ENCODE measurements around the gene NEK11.

Gene NEK11, protein sequence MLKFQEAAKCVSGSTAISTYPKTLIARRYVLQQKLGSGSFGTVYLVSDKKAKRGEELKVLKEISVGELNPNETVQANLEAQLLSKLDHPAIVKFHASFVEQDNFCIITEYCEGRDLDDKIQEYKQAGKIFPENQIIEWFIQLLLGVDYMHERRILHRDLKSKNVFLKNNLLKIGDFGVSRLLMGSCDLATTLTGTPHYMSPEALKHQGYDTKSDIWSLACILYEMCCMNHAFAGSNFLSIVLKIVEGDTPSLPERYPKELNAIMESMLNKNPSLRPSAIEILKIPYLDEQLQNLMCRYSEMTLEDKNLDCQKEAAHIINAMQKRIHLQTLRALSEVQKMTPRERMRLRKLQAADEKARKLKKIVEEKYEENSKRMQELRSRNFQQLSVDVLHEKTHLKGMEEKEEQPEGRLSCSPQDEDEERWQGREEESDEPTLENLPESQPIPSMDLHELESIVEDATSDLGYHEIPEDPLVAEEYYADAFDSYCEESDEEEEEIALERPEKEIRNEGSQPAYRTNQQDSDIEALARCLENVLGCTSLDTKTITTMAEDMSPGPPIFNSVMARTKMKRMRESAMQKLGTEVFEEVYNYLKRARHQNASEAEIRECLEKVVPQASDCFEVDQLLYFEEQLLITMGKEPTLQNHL
- total RNA-seq: 1.0 to 5.1 (median 2.0) reads per million in 17 experiments

DNA sequence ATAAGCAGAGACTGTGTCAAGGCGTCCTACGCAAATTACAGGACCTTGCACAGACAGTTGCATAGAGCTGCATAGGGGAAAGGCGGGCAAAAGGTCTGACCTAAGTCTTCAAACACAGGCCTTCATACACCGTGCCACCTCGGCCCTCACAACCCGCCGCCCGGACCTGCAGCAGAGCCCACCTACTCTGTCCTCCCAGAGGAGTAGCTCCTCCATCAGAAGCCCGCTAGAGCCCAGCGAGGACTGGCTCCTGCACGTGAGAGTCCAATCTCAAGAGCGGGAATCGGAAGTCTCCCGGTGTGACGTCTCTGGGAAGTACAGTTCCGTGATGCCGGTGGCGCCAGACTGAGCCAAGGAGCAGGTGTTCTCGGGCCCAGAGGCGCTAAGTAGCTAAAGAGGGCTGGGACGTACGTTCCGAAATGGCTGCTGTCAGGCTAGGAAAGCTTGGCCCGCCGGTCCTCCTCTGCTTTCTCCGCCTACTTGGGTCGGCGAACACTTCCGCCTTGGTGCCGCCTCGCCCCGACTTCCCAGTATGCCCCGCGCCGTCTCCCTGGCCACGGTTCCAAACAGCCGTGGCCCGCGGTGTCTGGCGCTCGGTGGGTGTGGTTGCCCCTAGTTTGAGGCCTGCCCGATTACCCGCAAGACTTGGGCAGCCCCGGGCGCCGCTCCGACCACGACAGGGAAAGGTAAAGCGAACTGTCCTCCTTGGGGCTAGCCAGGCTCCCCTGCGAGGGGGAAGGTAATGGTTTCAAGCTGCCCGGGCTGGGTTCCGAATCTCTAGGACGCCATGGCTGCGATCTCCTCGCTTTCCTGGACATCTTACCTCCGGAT, at the start of gene NEK11, which contains the start of gene ASTE1:
Gene NEK11 (plus strand): TSS at position 557 of the 831 bp plus-strand sequence. CDS start 2,832 bp downstream, outside the sequence.
Gene ASTE1 (minus strand): TSS at position 505 of the 831 bp plus-strand sequence. CDS start 1,519 bp downstream, outside the sequence.
- DNase-seq: peak; percentile 92 to 95 (median 94)

DNA sequence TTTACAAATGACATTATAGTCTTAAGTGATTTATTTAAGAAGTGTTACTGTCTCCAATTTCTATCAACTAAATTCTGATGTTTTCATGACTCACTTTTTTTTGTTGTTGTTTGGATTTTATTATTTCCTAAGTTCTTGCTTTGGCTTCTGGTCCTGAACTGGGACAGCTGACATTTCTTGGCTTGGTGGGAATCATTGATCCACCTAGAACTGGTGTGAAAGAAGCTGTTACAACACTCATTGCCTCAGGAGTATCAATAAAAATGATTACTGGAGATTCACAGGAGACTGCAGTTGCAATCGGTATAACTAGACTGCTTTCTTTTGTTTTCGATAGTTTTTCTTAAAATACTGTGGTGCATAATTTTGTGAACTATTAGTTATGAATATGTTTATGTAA, 47.6 kb upstream of the NEK11 start:
- no peak for DNase-seq

DNA sequence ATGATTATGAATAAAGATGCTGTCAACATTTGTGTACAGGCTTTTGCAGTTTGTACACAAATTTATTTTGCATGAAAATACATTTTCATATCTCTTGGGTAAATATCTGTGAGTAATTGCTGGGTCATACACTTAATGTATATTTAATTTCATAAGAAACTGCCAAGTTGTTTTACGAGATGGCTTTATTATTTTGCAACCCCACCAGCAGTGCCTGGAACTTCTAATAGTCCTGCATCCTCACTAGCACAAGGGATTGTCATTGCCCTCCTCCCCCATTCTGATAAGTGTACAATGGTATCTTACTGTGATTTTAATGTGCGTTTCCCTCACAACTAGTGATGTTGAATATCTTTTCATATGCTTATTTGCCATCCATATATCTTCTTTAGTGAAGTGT, 45.2 kb upstream of the NEK11 start:
- no peak for DNase-seq

DNA sequence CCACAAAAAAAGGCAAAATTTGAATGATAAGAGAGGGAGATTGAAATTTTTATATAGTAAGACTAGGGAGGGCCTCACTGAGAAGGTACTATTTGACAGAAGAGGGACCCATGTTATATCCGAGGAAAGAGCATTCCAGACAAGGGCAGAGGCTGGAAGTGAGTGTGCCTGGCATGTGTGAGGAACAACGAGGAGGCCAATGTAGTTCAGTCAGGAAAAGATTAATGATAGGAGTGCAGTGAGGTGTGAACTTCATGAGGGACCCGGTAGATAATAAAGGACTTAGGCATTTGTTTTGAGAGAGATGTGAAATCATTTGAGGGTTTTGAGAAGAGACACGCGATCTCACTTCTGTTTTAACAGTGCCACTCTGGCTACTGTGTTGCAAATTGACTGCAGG, 36.4 kb upstream of the NEK11 start:
- DNase-seq: peak in 2 of 4 experiments; percentile 6 to 29

DNA sequence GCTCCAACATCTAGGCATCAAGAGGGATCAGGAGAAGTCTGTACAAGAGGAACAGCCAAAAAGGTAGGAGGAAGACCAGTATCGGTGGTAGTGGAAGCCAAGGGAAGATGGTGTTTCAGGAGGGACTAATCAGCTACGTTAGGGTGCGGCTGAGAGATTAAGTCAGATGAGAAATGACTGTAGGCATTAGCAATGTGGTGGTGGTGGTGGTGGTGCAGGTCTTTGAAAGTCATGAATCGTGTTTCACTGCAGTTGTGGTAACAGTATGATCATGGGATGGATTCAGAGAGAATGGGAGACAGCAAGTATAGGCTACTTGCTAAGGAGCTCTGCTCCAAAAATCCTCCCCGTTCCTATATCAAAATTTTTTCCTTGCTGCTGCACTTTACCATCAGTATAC, 35.6 kb upstream of the NEK11 start:
- DNase-seq: no peak

DNA sequence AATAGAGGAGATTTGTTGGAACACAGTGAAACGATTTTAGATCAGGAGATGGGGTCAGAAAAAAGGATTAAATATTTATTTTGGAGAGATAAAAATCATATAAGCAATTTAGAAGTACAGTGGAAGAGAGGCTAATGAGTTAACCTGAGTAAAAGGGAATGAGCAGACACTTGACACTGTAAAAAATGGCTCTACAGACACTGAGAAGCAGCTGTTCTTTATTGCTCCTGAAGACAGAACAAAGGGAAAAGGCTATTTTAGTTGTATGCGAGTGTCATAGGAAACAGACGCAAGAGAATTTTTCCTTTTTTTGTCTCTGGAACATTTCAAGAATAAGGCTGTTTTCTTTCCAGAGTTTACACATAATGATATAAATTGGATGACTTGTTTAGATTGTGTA, 34.3 kb upstream of the NEK11 start:
- DNase-seq: no peak

DNA sequence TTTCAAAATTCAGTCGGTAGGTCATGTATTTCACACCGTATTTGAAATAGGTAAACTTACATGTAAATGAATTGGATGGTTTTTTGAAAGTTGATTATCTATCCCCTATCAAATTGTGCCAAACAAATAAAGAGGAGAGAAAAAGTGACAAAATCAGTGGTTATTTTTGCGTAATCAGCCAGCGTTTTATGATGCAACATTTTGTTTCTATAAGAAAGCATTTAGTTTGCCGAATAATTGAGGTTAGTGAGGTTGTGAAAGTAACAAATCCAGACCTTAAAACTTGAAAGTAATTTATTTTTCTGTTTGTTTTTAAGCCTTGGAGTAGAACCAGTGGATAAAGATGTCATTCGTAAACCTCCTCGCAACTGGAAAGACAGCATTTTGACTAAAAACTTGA, 29.4 kb upstream of the NEK11 start:
- DNase-seq: peak; percentile 4 to 41 (median 14)

DNA sequence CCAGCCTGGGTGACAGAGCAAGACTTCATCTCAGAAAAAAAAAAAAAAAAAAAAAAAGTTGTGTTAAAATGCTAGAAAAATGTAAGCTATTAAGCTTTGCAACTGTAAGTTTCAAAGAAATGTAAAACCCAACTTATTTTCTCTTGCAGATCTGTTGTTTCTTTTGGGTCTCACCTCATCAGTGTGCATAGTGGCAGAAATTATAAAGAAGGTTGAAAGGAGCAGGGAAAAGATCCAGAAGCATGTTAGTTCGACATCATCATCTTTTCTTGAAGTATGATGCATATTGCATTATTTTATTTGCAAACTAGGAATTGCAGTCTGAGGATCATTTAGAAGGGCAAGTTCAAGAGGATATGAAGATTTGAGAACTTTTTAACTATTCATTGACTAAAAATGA, 25.6 kb upstream of the NEK11 start:
- DNase-seq: no peak

DNA sequence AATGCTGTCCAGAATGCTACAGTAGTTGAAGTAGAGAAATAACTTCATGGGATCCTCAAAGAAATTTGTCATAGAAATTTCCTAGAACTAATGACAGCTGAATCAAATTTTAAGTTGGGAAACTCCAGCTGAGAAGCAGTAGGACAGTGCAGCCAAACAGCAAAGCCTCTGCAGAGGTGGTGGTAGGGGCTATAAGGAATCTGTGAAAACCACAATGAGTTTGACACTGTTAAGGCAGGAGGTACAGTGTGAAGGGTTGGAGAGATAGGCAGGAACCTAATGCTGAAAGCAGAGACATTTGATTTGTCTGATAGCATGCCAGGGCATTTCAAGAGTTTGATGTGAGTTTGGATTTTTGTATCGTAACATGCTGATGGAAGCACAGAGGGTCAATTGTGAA, 22.1 kb upstream of the NEK11 start:
- no peak for DNase-seq

DNA sequence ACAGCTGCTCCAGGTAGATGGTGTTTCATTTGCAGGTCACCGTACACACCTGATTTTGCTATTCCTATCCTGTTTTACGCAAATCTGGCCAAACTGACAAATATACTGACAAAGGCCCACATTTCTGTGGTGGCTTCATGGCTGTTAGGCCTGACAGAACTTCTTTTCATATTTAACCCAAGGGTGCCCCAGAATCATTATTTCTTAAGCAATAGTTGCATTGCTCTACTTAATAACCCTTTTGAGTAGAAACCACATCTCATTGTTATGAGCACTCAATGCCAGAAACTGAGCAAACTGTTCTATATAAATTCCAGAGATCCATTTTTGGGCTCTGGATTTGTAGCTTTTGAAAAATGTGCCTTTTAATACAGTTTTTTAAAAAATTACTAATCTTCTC, 19.4 kb upstream of the NEK11 start:
- no peak for DNase-seq

DNA sequence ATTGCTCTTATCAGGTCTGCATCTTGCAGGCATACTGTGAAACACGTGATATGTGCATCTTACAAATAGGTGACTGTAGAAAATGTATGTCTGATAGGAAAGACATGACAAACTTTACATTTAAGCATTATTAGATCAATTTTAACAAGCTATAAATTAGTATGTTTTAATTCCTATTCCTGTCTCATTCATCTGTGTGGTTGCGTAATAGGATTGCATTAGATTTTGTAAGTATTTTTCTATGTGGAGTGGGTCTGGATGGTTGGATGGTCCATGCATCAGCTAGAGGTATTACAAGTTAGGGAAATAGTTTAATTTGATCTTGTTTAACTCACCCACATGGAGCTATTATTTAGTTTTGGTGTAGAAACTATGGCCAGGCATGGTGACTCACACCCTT, 18.9 kb upstream of the NEK11 start:
- DNase-seq: no peak

DNA sequence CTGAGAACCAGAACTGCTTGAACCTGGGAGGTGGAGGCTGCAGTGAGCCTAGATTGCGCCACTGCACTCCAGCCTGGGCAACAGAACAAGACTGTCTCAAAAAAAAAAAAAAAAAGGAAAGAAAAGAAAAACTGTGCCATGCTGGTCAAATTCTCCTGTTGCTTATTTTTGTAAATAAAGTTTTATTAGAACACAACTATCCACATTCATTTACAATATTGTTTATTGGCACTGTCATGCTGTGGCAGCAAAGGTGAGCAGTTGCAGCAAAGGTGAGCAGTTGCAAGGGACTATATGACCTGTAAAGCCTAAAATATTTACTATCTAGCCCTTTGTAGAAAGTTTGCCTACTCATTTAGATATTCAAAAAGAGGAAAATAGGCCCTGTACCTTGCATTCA, 18.4 kb upstream of the NEK11 start:
- DNase-seq: no peak

DNA sequence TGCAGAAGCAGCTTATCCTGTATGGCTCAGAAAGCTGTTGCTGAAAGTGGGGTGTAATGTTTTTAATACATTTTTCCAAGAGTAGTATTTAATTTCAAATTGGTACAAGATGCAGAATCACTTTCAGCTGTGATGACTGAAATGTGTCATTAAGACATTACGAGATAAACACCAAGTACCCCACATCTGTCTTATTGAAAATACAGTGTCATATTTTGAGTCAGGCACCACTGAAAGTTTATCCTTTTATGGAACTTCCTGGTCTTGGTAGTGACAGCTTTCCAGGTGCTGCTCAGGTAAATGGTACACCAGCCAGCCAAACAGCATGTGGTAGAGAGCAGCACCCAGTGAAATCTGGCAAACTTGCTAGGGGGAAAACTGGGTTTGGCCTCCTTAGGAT, 17.0 kb upstream of the NEK11 start:
- no peak for DNase-seq

DNA sequence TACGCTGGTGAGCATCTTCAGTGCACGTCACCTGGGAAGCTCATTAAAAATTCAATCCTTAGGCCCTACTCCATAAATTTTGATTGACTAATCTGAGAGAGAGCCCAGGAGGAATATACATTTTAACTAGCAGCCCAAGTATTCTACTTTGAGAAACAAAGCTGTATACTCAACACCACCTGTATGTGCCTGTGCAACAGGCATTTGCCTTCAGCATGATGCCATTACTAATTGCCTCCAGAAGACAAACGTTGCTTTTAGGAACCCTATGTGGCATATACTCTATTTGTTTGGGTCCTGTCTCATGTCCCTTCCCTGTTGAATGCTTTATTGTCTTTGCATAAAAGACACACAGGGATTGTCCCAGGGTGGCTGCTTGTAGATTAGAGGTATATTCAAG, 7.7 kb upstream of the NEK11 start:
- no peak for DNase-seq

DNA sequence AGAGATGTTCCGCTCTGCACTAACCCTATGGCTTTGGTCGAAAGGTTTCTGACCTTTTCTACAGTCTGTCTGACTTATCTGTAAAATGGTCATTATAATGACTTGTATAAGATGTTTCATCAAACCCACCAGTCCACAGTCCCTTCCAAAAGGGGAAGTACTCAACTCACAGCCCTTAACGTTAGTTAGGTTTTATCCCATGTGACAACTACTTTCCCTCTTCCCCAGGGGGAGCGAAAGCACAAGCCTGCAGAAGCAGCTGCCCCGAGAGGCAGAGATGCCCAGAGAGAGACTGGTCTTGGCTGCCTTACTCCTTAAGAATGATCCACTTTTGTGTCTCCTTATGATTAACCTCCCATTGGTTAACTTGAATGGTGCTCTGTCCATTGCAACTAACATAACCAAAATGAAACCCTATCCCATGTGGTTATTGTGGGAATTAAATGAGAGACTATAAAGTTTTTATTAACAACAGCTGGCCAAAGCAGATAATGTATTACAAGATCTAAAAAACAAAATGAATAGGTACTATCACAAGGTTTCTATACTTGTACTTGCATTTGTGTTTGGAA, 6.5 kb upstream of the NEK11 start:
- DNase-seq: peak; percentile 43 to 75 (median 64)

DNA sequence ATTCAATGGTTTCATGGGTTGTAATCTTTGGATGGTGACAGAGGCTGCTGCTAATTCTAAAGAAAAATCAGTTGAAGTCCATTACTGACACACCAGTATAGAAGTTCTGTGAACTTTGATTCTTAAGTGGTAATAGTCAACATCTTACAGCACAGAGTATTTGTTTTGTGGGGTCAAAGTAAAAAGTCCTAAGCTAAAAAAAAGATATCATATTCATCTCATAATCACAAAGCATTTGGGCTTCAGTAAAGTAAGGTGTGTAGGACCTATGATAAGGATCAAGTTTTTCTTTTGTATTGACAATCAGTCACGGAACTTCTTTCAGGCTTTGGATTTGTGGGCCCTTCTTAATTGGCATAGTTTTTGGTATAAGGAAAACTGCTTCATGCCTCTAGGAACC, 1.1 kb upstream of the NEK11 start:
- DNase-seq: no peak

DNA sequence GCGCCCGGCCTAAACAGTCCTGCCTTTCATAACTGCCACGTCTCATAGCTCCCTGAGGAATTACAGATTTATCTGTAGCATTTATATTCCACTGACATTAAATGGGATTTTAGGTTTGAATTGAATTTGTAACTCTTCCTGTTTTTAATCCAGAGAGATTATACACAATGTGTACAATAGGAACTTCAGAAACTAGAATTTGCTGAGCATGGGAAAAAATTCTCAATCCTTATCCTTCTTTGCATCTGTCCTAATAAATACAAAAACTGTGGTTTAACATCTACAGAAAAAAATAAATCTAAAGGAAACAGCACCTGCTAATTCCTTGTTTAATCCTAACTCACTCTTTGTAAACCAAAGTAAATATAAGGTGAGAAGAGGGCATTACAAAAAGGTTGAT, 2.2 kb downstream of the NEK11 start:
- DNase-seq: no peak

DNA sequence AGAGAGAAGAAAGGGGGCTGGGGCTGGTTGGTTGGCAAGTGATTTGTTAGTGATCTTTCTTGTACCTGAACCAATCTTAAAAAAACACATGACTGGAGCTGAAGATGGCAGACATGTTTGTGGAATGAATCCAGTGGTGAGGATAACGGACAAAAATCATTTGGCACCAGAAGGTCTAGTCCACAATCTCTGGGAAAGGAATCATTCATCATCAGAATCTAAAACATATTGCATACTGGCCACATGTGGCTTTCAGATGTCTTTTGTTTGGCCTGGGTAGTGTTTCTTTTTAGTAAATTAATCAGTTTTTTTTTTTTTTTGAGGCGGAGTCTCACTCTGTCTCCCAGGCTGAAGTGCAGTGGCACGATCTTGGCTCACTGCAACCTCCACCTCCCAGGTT, 5.0 kb downstream of the NEK11 start:
- no peak for DNase-seq

DNA sequence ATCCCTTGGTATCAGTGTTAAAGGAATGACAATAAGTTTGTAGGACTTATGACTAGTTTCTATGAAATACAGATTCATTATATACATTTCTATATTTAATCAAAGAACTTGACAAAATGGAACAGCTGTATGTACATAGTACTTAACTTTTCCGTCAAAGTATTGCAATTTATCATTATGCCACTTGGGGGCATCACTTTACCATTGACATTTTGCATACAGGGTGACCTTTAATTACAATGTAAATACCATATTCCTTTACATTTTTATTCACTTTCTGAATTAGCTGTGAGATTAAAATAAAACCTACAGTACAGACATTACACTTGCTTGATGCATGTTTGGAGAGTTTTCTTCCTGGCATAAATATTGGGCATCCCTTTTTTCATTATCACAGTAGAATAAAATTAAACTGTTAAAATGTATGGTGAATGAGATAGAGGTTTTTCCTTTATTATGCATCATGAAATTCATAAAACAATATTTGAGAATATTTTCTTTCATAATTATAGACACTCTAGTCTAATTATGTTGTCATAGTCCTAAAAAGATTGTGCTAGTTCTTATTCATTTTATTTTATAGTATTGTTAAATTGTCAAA, 6.9 kb downstream of the NEK11 start:
- peak; percentile 46 to 76 (median 74) for DNase-seq

DNA sequence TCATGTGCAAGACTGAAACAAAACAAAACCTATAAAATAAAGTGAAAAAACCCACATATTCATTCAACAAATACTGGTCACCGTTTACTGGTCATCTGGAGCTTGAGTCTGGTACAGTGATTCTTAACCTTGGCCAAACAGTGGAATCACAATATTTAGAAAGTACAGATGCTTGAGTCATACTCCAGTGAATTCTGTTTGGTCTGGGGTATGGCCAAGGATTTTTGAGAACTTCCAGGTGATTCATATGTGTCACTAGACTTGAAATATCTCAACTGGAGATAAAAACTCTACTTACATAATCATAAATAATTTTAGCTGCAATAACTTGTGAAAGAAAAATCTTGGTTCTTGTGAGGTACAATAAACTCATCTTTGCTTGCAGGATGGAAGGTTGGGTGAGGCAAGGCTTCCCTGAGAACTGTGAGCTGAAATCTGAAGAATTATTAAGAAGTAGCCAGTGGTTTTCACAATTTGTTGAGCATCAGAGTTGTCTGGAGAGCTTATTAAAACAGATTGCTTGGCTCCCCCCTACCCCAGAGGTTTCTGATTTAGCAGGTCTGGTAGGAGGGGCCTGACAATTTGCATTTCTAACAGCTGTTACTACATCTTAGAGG, 9.6 kb downstream of the NEK11 start:
- DNase-seq: no peak

DNA sequence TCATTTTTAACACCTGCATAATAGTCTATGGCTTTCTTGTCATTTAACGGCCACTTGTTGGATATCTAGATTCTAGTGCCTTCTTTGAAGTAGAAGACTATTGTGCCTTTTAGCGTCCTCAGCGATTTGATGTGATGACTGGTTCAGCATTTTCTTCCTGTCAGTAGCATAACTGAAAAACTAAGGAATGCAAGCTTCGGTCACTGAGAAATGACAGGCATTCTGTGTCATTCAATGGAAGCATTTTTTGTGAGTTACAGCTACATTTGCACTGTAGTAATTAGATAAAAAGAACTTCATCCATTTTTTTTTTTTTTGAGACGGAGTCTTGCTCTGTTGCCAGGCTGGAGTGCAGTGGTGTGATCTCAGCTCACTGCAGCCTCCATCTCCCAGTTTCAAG, 10.3 kb downstream of the NEK11 start:
- DNase-seq: no peak

DNA sequence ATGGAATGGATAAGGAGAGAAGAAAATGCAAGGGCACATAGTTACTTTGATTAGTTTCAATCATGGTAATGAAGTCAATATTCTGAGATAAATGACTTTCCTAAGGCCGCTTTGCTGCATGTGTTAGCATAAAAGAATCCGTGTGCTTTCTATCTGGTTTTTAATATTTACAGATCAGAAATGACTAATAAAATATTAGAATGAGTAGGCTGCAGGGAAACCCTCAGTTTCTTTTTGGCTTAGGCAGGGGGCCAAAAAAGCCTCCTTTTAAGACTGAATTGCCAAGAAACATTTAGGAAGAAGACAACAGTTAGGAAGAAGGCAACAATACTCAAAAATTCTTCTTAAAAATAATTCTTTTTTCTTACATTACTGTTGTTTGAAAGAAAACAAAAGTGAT, 11.6 kb downstream of the NEK11 start:
- DNase-seq: no peak

Measured in suppressor macrophage (primary cell).